ENCODE data around the gene ITM2C.

ITM2C gene

DNA sequence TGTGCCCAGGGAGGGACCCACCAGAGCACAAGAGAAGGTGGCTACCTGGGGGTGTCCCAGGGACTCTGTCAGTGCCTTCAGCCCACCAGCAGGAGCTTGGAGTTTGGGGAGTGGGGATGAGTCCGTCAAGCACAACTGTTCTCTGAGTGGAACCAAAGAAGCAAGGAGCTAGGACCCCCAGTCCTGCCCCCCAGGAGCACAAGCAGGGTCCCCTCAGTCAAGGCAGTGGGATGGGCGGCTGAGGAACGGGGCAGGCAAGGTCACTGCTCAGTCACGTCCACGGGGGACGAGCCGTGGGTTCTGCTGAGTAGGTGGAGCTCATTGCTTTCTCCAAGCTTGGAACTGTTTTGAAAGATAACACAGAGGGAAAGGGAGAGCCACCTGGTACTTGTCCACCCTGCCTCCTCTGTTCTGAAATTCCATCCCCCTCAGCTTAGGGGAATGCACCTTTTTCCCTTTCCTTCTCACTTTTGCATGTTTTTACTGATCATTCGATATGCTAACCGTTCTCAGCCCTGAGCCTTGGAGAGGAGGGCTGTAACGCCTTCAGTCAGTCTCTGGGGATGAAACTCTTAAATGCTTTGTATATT, 14.0 kb downstream of the ITM2C start:
- no peak overlapping the region; the same call in 1 of the 2 replicates for H3K4me3 ChIP-seq (ENCODE audit: low read length)
- no peaks in the 10 kb centered on the region for H3K36me3 ChIP-seq (ENCODE audit: control insufficient read depth, low read length)
- H4K20me1 ChIP-seq (ENCODE audit: control insufficient read depth, insufficient read depth, low read depth, low read length), result no peaks in the 10 kb centered on the region
- H3F3A ChIP-seq (ENCODE audit: control insufficient read depth, insufficient read depth), result no peaks in the 10 kb centered on the region
- peaks cover 32% of the 10 kb centered on the region for H3K4me1 ChIP-seq (ENCODE audit: control insufficient read depth, low read length)
- no peaks in the 10 kb centered on the region for H3K9me2 ChIP-seq (replicated peaks; ENCODE audit: control insufficient read depth, low read length)
- peak overlapping the region; percentile 68; the same call in 1 of the 2 replicates for H3K27ac ChIP-seq (ENCODE audit: low read depth, low read length)
- H3K27me3 ChIP-seq (ENCODE audit: control insufficient read depth, low read length), result no peaks in the 10 kb centered on the region
- no peak overlapping the region for H3K4me2 ChIP-seq (ENCODE audit: low read length)
- no peaks in the 10 kb centered on the region for H3K9me3 ChIP-seq (ENCODE audit: control insufficient read depth, insufficient read depth, low read length)
- TF ChIP-seq EZH2phosphoT487 (IDR thresholded peaks at IDR 0.05; ENCODE audit: borderline replicate concordance, low read length), result no peak
- TF ChIP-seq, protein P1, sequence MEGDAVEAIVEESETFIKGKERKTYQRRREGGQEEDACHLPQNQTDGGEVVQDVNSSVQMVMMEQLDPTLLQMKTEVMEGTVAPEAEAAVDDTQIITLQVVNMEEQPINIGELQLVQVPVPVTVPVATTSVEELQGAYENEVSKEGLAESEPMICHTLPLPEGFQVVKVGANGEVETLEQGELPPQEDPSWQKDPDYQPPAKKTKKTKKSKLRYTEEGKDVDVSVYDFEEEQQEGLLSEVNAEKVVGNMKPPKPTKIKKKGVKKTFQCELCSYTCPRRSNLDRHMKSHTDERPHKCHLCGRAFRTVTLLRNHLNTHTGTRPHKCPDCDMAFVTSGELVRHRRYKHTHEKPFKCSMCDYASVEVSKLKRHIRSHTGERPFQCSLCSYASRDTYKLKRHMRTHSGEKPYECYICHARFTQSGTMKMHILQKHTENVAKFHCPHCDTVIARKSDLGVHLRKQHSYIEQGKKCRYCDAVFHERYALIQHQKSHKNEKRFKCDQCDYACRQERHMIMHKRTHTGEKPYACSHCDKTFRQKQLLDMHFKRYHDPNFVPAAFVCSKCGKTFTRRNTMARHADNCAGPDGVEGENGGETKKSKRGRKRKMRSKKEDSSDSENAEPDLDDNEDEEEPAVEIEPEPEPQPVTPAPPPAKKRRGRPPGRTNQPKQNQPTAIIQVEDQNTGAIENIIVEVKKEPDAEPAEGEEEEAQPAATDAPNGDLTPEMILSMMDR (IDR thresholded peaks at IDR 0.05; ENCODE audit: low read depth, low read length, poor library complexity, severe bottlenecking), result no peak
- no peaks in the 10 kb centered on the region for H3K79me2 ChIP-seq (ENCODE audit: control insufficient read depth, low read length)

DNA sequence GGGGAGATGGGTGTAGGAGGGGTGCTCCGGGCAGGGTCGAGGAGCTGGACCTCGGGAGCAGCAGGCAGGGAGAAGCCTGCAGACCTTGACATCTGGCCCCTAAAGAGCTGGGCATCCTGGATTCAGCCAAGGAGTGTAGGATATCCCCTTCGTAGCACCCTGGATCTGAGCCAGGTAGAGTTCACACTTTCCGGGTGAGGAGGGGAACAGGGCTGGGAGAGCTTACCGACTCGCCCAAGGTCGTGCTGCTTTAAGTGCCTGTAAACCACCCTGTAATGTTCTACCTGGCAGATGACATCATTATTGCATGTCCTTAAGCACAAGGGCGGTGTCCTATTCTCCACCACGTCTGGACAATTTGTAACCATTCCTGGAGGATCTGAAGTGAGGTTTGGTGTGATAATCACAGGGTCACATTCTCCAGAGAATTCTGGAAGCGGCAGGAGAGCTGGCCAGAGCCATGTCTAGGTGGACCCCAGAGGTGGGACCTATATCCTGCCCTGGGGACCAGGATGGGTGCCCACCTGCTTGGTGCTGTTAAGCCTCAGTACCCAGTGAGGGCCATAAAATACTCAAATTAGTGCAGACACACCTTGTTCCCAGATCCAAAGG, 14.6 kb downstream of the ITM2C start:
- Histone ChIP-seq H3F3A (ENCODE audit: control insufficient read depth, insufficient read depth) (no peaks in the 10 kb centered on the region), H3K9me3 (ENCODE audit: control insufficient read depth, insufficient read depth, low read length) (no peaks in the 10 kb centered on the region), H3K9me2 (replicated peaks; ENCODE audit: control insufficient read depth, low read length) (no peaks in the 10 kb centered on the region), H4K20me1 (ENCODE audit: control insufficient read depth, insufficient read depth, low read depth, low read length) (no peaks in the 10 kb centered on the region), H3K79me2 (ENCODE audit: control insufficient read depth, low read length) (no peaks in the 10 kb centered on the region), H3K4me1 (ENCODE audit: control insufficient read depth, low read length) (peaks cover 25% of the 10 kb centered on the region), H3K27ac (ENCODE audit: low read depth, low read length) (no peak overlapping the region), H3K4me3 (ENCODE audit: low read length) (no peak overlapping the region), H3K36me3 (ENCODE audit: control insufficient read depth, low read length) (no peaks in the 10 kb centered on the region), H3K4me2 (ENCODE audit: low read length) (no peak overlapping the region), H3K27me3 (ENCODE audit: control insufficient read depth, low read length) (no peaks in the 10 kb centered on the region)
- TF ChIP-seq, protein P1 (IDR thresholded peaks at IDR 0.05; ENCODE audit: low read depth, low read length, poor library complexity, severe bottlenecking), result no peak
- TF ChIP-seq EZH2phosphoT487 (IDR thresholded peaks at IDR 0.05; ENCODE audit: borderline replicate concordance, low read length), result no peak

DNA sequence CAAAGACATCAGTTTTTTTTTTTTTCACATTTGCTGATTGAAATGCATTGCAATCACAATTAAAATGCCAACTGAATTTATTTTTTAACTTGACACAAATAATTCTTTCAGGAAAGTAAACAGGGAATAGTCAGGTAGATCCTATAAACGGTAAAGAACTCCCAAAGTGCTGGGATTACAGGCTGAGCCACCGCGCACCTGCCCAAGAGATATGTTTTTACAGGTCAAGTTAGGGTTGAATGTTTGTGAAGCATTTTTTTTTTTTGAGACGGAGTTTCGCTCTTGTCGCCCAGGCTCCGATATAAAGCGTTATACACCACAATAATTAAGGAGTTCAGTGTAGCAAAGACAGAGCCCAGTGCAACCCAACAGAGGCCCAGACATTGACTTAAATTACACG, 15.1 kb downstream of the ITM2C start:
- no peaks in the 10 kb centered on the region for H3K36me3 ChIP-seq (ENCODE audit: control insufficient read depth, low read length)
- TF ChIP-seq EZH2phosphoT487 (IDR thresholded peaks at IDR 0.05; ENCODE audit: borderline replicate concordance, low read length), result no peak
- TF ChIP-seq, protein P1 (IDR thresholded peaks at IDR 0.05; ENCODE audit: low read depth, low read length, poor library complexity, severe bottlenecking), result no peak
- H3F3A ChIP-seq (ENCODE audit: control insufficient read depth, insufficient read depth), result no peaks in the 10 kb centered on the region
- no peaks in the 10 kb centered on the region for H3K27me3 ChIP-seq (ENCODE audit: control insufficient read depth, low read length)
- no peaks in the 10 kb centered on the region for H3K9me2 ChIP-seq (replicated peaks; ENCODE audit: control insufficient read depth, low read length)
- no peaks in the 10 kb centered on the region for H3K79me2 ChIP-seq (ENCODE audit: control insufficient read depth, low read length)
- no peaks in the 10 kb centered on the region for H3K9me3 ChIP-seq (ENCODE audit: control insufficient read depth, insufficient read depth, low read length)
- H3K4me2 ChIP-seq (ENCODE audit: low read length), result no peak overlapping the region
- H3K4me1 ChIP-seq (ENCODE audit: control insufficient read depth, low read length), result peaks cover 22% of the 10 kb centered on the region
- H4K20me1 ChIP-seq (ENCODE audit: control insufficient read depth, insufficient read depth, low read depth, low read length), result no peaks in the 10 kb centered on the region
- H3K27ac ChIP-seq (ENCODE audit: low read depth, low read length), result no peak overlapping the region
- H3K4me3 ChIP-seq (ENCODE audit: low read length), result no peak overlapping the region
